Activated CD4-positive, alpha-beta T cell treated with anti-CD3 and anti-CD28 coated beads, Interleukin-2, amount 50 U/mL, for 24 hours (primary cell): ENCODE measurements around the gene FOXF1.

Experiments used
- DNase-seq, 2 donors: peaks; one replicate each; pipeline ENCODE4 v3.0.0-alpha.2; 2020; ENCODE audit warnings: low read depth in 1 of 2, low spot score in 1 of 2

FOXF1 gene

DNA sequence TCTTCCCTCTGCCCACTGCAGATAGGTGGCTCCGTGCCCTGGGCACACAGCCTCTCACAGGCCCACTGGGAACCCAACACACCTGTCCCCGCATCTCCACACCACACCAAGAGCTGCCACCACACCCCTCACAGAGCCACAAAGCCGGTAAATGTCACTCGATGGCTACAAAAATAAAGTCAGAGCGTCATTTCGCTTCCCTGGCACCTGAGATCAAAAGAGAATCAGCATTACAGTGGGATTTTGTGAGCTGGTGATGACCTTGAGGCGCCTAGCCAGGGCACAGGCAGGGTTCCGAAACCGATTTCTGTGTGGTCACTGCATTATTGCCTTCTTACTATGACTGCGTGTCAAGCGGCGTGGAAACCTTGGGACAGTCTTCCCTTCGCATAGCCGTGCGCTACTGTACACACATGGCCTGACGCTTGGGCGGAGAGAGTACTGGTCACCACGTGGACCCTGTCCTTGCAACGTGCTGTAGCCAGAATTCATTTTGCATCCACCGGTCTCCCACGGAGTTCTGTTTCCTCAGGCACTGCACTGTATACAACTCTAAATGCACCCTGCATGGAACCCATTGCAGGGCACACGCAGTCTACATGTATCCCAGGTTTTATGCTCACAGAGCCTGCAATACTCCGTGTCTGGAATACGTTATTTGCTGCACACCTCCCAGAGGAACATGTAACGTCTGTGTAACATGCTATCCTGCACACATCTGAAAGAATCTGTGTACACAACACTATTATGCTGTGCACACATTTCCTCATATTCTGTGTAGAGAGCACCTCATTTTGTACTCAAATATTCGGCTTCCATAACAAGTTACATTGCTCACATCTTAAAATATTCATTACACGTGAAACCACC is 5.8 kb upstream of the FOXF1 start:
- no peak for DNase-seq

DNA sequence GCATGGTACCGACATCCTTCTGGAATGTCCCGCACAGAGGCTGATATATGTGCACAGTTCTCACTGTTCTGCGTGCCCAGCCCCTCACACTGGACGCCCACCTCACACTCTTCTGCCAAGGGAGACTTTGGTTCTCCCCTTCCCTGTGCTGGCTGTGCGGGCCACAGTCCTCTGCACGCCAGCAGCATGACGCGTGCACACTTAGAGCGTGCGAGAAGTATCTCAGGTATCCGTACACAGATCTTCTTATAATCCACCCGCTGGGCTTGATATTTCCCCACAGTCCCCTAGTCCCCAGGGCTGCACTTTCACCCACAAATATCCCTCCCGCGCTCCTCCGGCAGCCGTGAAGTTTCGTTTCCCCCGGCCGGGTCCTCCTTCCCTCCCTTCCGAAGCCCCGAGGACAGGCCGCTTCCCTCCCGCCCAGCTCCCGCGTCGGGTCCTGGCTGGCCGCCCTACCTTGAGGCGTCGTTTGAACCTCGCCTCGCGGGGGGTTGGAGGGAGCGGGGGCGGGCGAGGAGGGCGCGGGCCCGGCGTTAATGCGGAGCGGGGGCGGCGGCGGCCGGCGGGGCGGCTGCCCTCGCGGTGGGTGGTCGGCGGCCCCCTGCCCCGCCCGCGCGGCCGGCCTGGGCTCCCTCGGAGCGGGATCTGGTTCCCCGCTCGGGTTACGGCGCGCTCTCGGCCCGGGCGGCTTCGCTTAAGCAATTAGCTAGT is 5.0 kb upstream of the FOXF1 start:
- DNase-seq = no peak

DNA sequence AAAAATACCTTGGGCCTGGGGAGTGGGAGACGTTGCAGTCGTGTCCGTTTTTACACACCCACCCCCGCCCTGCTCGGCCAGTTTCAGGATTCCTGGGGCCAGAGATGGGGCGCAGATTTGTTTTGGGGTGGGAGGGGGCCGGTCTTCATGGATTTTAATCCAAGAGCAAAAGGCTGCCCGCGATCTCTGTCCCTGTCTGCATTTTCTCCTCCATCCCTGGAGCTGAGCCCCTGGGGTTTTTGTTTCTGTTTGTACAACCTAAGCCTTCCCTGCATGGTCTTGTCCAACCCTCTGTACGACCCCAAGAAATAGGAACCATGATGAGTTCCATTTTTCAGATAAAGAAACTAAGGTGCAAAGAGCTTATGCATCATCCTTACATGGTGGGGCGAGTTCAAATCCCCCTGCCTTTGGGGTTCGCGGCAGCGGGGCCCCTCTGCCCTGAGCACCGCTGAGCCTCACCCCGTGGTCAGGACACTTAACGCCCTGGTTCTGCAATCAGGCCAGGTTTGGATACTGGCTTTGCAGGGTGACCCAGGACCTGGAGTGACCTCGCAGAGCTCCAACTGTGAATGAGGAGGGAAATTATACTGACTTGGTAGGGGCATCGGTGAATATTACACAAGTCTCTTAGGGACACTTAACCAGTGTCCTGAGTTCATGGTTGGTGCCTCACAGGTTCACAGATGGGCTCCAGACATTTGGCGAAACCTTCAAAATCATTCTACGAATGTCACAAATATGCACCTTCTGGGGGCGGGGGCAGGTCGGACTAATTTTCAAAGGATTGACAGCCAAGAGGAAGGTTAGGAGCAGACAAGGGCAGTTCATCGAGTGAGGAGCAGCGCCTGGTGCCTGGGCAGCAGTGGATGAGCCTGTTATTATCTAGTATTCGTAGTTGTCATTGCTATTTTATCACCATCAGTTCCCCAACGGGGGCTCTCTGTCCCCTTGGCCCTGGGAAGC is 4.1 kb upstream of the FOXF1 start:
- DNase-seq = no peak

DNA sequence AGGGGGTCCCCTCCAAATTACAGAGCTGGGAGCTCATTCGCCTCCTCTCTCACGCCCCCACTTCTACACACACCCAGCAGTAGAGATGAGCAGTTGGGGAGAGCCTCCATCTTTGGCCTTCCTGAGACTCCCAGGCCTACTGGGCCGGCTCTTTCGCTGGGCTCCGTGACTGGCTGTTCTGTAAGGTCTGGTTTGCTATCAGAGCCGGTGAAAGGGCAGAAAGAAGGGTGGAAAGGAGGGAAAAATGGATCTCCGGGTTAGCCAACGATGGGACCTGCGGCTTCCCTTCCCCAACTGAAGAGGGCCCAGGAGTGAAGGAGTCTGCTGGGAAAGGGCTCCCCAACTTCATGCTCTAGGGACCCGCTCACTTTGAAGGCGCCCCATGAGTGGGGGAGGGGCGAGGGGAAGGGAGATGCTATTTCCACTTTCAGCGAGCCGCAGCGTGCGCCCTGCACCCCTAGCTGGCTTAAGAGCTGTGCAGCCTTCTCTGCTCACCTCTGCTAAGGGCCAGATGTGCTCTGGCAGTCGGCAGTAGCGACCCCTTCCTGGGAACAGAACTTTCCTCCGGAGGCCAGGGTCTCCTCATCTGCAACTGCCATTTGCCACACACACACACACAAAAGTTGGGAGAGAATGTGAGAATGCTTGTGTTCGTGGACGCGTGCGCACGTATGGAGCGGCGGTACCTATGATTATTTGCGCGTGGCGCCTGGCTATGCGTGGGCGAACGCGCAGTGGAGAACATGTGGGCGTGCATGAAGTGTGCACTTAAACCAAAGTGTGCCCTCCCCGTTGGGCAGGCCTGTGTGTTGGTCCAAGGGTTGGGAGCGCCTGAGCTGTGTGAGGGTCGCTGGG is 2.9 kb upstream of the FOXF1 start:
- no peak for DNase-seq

DNA sequence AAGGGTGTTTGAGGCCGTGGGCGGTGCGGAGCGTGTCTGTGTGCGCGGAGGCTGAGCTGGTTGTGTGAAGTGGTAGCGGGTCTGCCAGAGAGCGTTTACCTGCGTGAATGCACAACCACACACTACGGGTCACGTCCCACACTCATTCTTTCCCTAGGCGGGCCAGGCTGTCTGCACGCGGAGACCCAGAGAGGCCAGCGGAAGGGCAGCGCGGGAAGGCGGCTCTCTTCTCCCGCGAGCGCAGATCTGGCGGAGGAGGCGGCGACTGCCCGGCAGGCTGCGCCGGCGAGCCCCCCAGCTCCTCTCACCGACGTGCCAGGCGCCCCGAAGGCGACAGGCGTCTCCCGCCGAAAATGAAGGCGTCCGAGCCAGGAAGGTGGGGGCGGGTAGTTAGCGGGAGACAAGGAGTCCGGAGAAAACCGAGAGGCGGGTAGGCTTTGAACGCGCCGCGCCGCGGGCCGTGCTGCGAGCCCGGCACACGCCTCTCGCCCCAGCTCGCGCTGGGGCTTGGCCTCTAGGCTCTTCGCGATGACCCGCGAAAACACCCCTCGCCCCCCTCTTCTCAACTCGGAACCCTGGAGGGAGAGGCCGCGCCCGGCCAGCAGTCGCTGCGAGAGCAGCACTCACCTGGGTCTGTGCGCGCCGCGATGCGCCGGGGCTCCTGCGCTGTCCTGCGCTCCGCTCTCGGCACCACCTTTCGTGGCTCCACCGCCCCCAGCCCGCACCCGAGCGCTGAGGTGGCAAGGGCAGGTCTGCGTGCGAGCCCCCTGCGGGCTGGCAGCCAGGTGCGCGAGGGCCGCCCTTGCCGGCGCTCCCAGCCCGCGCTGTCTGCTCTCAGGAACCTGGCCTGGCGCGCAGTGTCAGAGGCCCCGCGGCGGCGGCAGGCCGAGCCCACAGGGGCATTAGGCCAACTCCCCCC is 2.0 kb upstream of the FOXF1 start:
- no peak for DNase-seq

DNA sequence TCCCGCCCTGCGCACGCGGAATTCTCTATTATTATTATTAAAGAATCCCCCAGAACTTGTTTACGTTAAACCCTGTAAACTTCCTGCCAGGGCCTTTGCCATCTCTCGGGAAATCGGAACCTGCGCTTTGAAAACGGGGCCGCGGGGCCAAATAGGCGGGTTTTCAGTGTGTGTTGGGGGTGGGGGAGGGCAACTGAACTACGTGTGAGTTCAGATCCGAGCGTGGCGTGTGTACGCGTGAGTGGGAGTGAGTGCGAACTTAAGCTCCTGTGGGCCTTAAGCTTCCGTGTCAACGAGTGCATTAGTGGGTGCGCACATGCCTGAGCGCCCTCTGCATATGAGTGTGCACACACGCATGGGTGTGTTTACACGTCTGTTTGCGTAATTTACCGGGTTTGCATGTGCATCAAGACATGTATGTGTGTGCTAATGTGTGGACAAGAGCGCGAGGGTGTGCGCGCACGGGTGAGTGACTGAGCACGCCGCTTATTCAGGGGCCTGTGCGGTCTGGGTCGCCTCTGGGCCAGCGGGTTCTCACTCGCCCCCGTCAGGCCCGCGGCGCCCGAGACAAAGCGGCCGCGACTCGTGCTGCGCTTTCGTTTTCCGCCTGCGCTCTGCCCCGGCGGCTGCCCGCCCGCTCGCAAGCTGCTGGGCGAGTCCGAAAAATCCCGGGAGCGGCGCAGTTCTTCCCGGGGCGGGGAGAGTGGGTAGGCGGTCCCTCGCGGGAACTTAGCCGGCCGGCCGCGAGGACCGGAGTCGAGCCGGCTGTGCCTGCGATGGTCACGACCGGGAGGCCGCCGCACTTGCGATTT is 1.2 kb upstream of the FOXF1 start:
- no peak for DNase-seq

DNA sequence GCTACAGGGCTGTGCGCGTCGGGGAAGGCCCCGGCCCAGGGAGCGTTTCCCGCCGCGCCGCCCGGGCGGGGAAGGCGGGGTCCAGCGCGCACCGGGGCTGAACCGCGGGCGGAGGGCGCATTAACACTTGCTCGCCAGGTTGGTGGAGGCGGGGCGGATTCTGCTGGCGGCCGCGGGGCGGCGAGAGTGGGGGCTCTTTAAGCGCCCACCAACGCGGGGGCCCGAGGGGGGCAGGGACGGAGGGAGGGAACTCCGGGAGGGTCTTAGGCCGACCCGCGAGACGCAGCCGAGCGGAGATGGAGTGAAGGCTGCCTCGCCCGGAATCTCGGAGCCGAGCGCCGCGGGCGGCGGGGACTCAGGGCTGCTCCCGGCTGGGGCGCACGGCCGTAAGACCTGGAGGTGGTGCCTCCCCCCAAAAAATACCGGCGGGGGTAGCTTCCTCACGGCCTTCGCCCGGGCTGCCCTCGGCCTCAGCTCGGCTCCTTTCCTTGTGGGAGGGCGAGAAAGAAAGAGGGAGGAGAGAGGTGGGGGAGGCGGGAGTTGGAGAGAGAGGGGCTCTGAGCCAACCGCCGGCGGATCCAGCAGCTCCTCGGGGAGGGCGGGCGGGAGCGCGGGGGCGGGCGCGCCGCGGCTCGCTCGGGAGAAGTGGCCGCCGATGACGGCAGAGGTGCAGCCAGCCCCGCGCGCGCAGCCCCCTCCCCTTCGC is 415 bp upstream of the FOXF1 start:
- DNase-seq = no peak

DNA sequence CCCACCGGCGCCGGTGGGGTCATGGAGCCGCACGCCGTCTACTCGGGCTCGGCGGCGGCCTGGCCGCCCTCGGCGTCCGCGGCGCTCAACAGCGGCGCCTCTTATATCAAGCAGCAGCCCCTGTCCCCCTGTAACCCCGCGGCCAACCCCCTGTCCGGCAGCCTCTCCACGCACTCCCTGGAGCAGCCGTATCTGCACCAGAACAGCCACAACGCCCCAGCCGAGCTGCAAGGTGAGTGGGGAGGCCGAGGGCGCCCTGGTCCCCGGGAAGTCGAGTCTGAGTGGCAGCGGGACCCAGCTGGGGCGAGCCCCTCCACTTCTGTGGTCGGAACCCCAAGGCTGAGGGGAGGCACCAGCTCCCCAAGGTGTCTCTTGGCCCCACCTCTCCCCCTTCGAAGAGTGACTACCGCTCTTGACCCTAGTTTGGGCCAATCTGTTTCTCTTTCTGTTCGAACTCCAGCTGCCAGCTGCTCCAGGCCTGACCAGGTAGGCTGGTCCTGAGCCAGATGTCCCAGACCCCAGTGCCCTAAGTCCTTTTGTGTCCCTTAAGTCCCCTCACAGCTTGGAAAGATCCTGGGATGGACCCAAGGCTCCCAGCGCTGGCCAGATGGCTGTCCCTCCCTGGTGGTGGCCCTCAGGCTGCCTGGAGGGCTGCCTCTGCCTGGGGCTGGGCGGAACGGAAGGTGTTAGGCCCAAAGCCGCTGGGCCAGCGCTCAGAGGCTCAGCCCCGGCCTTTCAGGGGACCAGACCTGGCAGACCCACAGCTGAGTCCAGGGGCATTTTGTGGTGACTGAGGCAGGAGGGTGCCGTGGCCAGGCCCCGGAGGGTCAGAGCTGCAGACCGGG is 1.2 kb downstream of the FOXF1 start:
- DNase-seq = no peak

DNA sequence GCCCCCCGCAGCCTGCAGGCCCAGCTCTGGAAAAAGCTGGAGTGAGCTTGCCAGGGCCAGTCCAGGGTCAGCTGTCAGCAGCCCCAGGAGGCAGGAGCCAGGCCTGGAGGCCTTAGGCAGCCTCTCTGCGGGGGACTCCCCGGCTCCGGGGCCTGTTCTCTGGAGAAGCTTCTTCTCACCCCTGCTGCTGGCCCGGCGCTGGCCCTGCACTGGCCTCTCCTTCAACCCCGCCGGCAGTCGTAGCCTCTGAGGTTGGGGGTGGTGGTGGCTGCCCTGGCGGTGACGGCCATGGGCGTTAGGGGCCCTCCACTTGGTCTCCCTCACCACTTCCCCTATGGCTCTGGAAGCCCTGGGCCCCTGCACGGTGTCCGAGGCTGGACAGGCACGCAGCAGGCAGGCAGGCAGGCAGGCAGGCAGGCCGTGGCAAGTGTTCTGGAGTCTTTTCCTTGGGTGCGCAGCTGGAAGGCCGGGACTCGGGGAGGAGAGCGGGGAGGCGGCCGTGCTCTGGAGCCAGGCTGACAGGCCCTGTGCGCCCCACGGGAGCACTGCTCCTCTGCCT is 2.1 kb downstream of the FOXF1 start:
- DNase-seq = no peak

DNA sequence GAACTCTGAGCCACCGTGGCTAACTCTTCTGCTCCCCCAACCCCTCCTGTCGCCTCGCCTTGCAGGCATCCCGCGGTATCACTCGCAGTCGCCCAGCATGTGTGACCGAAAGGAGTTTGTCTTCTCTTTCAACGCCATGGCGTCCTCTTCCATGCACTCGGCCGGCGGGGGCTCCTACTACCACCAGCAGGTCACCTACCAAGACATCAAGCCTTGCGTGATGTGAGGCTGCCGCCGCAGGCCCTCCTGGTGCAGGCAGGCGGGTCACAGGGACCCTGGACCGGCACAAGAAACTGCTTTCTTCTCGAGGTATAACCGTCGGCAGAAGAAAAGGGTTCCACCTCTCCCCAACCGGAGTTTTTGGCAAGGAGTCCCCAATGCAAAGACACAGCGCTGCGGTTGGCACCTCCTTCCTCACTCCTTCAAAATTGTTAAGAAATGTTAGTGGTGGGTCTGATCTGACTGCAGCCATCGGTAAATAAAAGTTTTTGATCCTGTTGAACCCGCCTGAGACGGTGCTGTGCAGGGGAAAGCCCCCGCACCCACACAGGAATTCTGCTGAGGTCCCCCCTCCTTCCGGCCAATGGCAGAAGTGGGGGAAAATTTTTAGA is 2.6 kb downstream of the FOXF1 start:
- no peak for DNase-seq

DNA sequence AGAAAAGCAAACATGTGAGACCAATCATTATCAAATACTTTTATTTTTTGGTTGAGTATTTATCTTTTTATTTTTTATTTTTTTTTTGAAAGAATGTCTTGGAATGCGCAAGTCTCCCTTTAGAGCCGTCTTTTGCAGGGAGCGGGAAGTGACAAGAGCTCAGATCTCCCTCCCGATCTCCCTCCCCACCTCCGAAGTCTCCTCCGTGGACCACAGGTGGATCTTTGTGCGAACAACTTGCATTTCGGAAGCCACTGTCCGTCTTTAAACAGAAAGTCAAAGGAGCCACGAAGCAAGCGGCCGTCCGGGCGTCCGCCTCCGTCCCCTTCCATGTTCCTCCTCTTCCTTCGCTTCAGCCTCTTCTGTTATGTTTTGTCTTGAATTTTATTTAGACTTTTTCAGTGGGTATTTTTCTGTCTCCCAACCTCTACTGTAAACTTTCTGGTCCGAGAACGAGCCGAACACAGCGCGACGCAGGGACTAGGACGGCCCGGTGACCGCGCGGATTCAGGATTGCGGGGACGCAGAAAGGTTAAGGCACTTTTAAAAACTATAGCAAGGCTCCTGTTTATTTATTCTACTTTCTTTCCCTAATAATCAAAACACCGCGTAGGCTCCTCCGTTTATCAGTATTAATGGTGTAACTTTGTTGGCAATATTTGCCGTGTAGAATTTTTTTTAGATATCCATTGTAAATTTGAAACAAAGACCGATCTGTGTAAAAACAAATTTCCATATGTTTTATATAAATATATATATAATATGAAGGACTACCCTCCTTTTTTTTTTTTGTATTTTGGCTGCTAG is 3.3 kb downstream of the FOXF1 start:
- no peak for DNase-seq

DNA sequence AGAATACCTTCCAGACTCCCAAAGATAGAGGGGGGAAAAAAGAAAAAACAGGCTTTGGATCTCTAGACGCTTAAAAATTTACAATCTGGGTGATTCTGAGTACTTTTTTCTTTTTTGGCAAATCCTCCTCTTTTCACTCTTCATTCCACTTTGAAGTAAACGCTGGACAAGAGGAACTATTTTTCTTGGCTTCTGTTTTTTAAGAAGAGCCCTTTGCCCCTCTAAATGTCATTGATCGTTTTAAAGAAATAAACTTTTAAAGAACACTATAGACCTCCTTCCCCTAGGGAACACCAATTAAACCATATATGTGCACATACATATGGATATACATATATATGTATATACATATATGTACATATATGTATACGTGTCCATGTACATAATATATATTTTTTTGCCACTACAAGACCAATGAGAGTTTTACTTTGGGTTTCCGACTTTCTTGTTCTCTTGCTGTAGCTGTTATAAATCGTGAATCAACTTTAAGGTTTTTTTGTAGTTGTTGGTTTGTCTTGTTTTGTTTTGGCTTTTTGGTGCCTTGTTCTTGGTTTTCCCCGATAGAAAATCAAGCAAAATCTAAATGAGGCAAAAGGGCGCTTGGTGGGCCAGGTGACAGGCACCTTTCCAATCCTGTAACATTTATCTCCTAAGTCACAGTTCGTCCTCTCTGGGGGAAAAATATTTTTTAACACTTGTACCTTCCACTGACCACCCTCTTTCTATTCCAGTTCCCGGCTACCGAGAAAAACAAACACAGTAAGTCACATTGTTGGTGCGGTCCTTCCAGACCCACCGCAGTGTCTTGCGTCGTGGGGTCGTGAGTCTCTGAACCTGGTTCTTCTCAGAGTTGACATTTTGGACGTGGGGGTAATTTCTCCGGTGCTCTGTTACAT is 4.4 kb downstream of the FOXF1 start:
- DNase-seq = no peak

DNA sequence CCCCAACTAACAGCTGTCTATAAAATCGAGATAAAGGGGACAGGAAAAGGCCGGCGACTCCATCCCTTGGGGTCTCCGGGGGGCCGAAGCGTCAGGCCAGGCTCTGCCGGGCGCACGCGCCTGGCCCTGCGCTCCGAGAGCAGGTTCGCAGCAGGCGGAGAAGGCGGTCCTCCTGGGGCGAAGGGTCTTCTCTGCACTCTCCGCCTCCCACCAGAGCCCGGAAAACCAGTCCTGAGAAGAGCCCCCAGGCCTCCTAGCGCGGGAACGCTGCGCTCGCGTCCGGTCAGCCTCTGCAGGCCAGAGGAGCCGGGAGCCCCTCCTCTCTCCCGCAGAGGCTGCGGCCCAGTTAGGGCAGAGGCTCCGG is 5.1 kb downstream of the FOXF1 start:
- no peak for DNase-seq

DNA sequence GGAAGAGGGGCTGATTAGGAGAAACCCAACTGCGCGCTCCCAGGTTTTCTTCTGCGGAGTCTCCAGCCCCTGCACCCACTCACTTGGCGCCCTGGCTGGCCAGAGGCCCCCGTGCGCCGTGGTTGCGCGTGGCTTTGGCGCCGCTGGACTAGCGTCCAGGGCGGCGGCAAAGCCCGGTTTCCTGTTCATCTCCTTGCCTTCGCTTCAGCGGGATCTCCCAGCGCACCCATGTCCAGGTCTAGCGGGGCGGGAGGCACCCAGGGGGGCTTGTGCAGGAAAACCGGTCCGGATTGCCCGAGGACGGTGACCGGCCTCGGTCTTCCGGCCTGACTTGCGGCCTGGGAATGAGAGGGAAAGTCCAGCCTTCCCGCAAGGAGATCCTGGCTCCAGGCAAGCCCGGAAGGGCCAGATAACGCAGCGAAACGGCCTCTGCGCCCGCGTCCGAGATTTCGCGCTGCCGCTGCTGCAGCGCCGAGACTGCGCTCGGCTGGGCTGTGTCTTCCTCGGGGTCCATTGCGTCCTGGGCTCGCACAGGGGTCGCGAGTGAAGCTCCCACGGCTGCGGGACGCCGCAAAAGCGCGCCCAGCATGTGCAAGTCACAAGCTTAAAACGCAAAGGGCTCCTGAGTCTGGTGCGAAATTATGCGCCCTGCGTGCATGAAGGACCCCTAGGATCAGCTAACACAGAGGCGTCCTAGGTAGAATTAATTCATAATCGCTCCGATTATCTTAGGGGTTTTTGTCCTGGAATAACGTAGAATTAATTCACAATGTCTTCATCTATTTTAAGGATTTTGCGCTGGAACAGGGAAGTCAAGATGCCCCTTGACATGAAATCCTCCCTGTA is 5.7 kb downstream of the FOXF1 start:
- DNase-seq = no peak
